H1 (cell line): Measurements from ENCODE around the gene RGS9. TPM values are rescaled to one million over a fixed set of nuclear protein-coding genes. Genes with fewer than 3 reads are reported as not detected.

ENCODE experiments used
- ASH2L ChIP-seq: fragments of 200-600, 300-600 bp; sonication (generic); IDR thresholded peaks from one replicate; pipeline ENCODE4 v1.7.1; 2017; ENCODE audit warnings: low read length
- KDM4A ChIP-seq: IDR thresholded peaks from one replicate; pipeline ENCODE4 v1.7.1; 2012; ENCODE audit warnings: low read depth, mild to moderate bottlenecking, moderate library complexity, low read length, inconsistent platforms; ENCODE audit not compliant: severe bottlenecking
- polyA plus RNA-seq, 7 experiments: library from polyadenylated mRNA; depleted of rRNA in 3 of 7; stranded (reverse) in 5 of 7; unstranded in 2 of 7; fragments of >200 nt in 5 of 7; fragments of 200-250 nt in 2 of 7; gene quantifications; 1 replicate in 5 of 7; 2 replicates in 1 of 7; 4 replicates in 1 of 7; pipeline versions ENCODE4 v1.2.1 to v1.2.3, GENCODE V29; 2011 to 2013; ENCODE audit warnings: missing spikeins in 2 of 7, mixed read lengths in 2 of 7
- total RNA-seq: library from RNA; stranded (reverse); fragmentation: NEBNext Ultra II Directional; extraction: Animal tissue kit (Norgen Biotek cat#: 25700); gene quantifications from 2 replicates; pipeline ENCODE4 v1.2.1, GENCODE V29; 2021
- TF ChIP-seq, protein P1 (sequence below): fragments of 300-600 bp; sonication (generic); IDR thresholded peaks from 2 replicates; pipeline ENCODE4 v1.7.1; 2012; ENCODE audit warnings: low read length, moderate library complexity, mild to moderate bottlenecking, inconsistent platforms; ENCODE audit not compliant: insufficient replicate concordance

Gene RGS9
- total and polyA plus RNA-seq, 2 of the 8 experiments (the other 6 are each of a cell fraction or from before 2014, with no cell fraction given), result 8.9 to 20.5 TPM

DNA sequence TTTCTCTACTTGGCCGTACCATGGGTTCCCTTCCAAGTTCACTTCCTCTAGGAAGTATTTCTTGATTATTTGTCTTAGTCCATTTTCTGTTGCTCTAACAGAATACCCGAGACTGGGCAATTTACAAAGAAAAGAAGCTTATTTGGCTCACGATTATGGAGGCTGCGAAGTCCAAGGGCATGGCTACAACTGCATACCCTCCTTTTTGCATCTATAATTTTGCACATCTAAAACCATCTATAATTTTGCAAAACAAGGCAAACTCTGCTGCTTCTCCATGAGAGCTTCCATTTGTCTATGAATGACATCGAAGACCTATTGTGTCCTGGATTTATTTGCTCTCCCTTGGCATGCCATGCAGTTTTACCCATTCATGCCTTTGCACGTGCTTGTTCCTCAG lies 27.6 kb upstream of the RGS9 start (continued):
- TF ChIP-seq, protein P1, sequence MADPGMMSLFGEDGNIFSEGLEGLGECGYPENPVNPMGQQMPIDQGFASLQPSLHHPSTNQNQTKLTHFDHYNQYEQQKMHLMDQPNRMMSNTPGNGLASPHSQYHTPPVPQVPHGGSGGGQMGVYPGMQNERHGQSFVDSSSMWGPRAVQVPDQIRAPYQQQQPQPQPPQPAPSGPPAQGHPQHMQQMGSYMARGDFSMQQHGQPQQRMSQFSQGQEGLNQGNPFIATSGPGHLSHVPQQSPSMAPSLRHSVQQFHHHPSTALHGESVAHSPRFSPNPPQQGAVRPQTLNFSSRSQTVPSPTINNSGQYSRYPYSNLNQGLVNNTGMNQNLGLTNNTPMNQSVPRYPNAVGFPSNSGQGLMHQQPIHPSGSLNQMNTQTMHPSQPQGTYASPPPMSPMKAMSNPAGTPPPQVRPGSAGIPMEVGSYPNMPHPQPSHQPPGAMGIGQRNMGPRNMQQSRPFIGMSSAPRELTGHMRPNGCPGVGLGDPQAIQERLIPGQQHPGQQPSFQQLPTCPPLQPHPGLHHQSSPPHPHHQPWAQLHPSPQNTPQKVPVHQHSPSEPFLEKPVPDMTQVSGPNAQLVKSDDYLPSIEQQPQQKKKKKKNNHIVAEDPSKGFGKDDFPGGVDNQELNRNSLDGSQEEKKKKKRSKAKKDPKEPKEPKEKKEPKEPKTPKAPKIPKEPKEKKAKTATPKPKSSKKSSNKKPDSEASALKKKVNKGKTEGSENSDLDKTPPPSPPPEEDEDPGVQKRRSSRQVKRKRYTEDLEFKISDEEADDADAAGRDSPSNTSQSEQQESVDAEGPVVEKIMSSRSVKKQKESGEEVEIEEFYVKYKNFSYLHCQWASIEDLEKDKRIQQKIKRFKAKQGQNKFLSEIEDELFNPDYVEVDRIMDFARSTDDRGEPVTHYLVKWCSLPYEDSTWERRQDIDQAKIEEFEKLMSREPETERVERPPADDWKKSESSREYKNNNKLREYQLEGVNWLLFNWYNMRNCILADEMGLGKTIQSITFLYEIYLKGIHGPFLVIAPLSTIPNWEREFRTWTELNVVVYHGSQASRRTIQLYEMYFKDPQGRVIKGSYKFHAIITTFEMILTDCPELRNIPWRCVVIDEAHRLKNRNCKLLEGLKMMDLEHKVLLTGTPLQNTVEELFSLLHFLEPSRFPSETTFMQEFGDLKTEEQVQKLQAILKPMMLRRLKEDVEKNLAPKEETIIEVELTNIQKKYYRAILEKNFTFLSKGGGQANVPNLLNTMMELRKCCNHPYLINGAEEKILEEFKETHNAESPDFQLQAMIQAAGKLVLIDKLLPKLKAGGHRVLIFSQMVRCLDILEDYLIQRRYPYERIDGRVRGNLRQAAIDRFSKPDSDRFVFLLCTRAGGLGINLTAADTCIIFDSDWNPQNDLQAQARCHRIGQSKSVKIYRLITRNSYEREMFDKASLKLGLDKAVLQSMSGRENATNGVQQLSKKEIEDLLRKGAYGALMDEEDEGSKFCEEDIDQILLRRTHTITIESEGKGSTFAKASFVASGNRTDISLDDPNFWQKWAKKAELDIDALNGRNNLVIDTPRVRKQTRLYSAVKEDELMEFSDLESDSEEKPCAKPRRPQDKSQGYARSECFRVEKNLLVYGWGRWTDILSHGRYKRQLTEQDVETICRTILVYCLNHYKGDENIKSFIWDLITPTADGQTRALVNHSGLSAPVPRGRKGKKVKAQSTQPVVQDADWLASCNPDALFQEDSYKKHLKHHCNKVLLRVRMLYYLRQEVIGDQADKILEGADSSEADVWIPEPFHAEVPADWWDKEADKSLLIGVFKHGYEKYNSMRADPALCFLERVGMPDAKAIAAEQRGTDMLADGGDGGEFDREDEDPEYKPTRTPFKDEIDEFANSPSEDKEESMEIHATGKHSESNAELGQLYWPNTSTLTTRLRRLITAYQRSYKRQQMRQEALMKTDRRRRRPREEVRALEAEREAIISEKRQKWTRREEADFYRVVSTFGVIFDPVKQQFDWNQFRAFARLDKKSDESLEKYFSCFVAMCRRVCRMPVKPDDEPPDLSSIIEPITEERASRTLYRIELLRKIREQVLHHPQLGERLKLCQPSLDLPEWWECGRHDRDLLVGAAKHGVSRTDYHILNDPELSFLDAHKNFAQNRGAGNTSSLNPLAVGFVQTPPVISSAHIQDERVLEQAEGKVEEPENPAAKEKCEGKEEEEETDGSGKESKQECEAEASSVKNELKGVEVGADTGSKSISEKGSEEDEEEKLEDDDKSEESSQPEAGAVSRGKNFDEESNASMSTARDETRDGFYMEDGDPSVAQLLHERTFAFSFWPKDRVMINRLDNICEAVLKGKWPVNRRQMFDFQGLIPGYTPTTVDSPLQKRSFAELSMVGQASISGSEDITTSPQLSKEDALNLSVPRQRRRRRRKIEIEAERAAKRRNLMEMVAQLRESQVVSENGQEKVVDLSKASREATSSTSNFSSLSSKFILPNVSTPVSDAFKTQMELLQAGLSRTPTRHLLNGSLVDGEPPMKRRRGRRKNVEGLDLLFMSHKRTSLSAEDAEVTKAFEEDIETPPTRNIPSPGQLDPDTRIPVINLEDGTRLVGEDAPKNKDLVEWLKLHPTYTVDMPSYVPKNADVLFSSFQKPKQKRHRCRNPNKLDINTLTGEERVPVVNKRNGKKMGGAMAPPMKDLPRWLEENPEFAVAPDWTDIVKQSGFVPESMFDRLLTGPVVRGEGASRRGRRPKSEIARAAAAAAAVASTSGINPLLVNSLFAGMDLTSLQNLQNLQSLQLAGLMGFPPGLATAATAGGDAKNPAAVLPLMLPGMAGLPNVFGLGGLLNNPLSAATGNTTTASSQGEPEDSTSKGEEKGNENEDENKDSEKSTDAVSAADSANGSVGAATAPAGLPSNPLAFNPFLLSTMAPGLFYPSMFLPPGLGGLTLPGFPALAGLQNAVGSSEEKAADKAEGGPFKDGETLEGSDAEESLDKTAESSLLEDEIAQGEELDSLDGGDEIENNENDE, result no peak
- no peak for TF ChIP-seq ASH2L
- no peak for TF ChIP-seq KDM4A
